K562 (cell line): ENCODE data around the gene SNX9. TPM values are rescaled to one million over a fixed set of nuclear protein-coding genes. Genes with fewer than 3 reads are reported as not detected.

Source experiments
- CTBP1 ChIP-seq: fragments of 450-650 bp; IDR thresholded peaks from 2 replicates; pipeline ENCODE4 v1.6.1; 2016; ENCODE audit warnings: borderline replicate concordance
- EP400 ChIP-seq: fragments of 450-650 bp; IDR thresholded peaks from 2 replicates; pipeline ENCODE4 v1.6.1; 2017; ENCODE audit warnings: antibody characterized with exemption, mild to moderate bottlenecking, moderate library complexity
- EWSR1 ChIP-seq: fragments of 450-650 bp; IDR thresholded peaks from 2 replicates; pipeline ENCODE4 v1.6.1; 2018; ENCODE audit warnings: borderline replicate concordance, mild to moderate bottlenecking, low read depth, moderate library complexity; ENCODE audit not compliant: partially characterized antibody
- FOXP1 ChIP-seq: sonication (generic); formaldehyde crosslinking; IDR thresholded peaks from 2 replicates; pipeline ENCODE4 v1.8.0; 2022; ENCODE audit warnings: mild to moderate bottlenecking, missing genetic modification reagents
- GABPA ChIP-seq: fragments of 200-800 bp; sonication (Bioruptor generic); conservative IDR thresholded peaks from 2 replicates; pipeline ENCODE4 v1.6.1; 2016; ENCODE audit warnings: low read depth, missing genetic modification characterization, missing compliant biosample characterization
- L3MBTL2 ChIP-seq: fragments of 450-650 bp; IDR thresholded peaks from 2 replicates; pipeline ENCODE4 v1.6.1; 2016; ENCODE audit warnings: mild to moderate bottlenecking, moderate library complexity
- MEF2A ChIP-seq: IDR thresholded peaks from 2 replicates; pipeline ENCODE4 v1.6.1; 2011; ENCODE audit warnings: low read depth, mild to moderate bottlenecking, low read length, moderate library complexity; ENCODE audit not compliant: control insufficient read depth
- NFIC ChIP-seq: fragments of 450-650 bp; IDR thresholded peaks from 2 replicates; pipeline ENCODE4 v1.6.1; 2017; ENCODE audit warnings: mild to moderate bottlenecking, inconsistent platforms
- NONO ChIP-seq, 2 experiments: fragments of 200-400 bp in 1 of 2; fragments of 450-650 bp in 1 of 2; formaldehyde crosslinking in 1 of 2; IDR thresholded peaks; 2 replicates each; pipeline ENCODE4 v1.6.1; 2017; ENCODE audit warnings: low read depth in 2 of 2, mild to moderate bottlenecking in 2 of 2, moderate library complexity in 2 of 2, low read length in 1 of 2
- RAD51 ChIP-seq: fragments of 450-650 bp; IDR thresholded peaks from 2 replicates; pipeline ENCODE4 v1.7.1; 2016; ENCODE audit warnings: low read depth, mild to moderate bottlenecking, borderline replicate concordance
- TAF15 ChIP-seq: fragments of 200-400 bp; formaldehyde crosslinking; IDR thresholded peaks from 2 replicates; pipeline ENCODE4 v1.6.1; 2017; ENCODE audit warnings: mild to moderate bottlenecking, low read depth, low read length, moderate library complexity
- TFAM ChIP-seq: fragments of 250-450 bp; sonication (Bioruptor Pico); conservative IDR thresholded peaks from 2 replicates; pipeline ENCODE4 v1.5.0; 2021; ENCODE audit warnings: mild to moderate bottlenecking, moderate library complexity
- XRCC5 ChIP-seq: fragments of 200-400 bp; formaldehyde crosslinking; IDR thresholded peaks from 2 replicates; pipeline ENCODE4 v1.6.1; 2017; ENCODE audit warnings: low read depth, mild to moderate bottlenecking, low read length
- ZNF3 ChIP-seq: fragments of 250-450 bp; sonication (Bioruptor Pico); IDR thresholded peaks from 2 replicates; pipeline ENCODE4 v1.5.0; 2021; ENCODE audit warnings: mild to moderate bottlenecking, moderate library complexity
- ZNF586 ChIP-seq: fragments of 450-650 bp; formaldehyde crosslinking; conservative IDR thresholded peaks from 2 replicates; pipeline ENCODE4 v1.4.0; 2020; ENCODE audit warnings: mild to moderate bottlenecking, moderate library complexity
- ZNF778 ChIP-seq: fragments of 450-650 bp; formaldehyde crosslinking; IDR thresholded peaks from 2 replicates; pipeline ENCODE4 v1.4.0; 2020; ENCODE audit warnings: mild to moderate bottlenecking, moderate library complexity
- ZNF780A ChIP-seq: fragments of 250-450 bp; sonication (Bioruptor Pico); IDR thresholded peaks from 2 replicates; pipeline ENCODE4 v1.5.0; 2021; ENCODE audit warnings: mild to moderate bottlenecking
- polyA plus RNA-seq, 8 experiments: library from polyadenylated mRNA; depleted of rRNA in 4 of 8; stranded (reverse) in 5 of 8; unstranded in 3 of 8; fragments of >200 nt; fragmentation: Nextera tagmentation in 2 of 8; fragmentation: Illumina TruSeq in 1 of 8; extraction: Ambion mirVana in 2 of 8; extraction: Trizol in 1 of 8; gene quantifications; 2 replicates each; pipeline versions ENCODE4 v1.2.1 to v1.2.3, GENCODE V29; 2011 to 2014; ENCODE audit warnings: inconsistent platforms in 1 of 8, missing spikeins in 1 of 8
- total RNA-seq, 7 experiments: library from RNA; depleted of rRNA in 6 of 7; stranded (reverse); fragments of >200 nt in 6 of 7; fragmentation: Illumina TruSeq in 2 of 7; extraction: Trizol in 2 of 7; gene quantifications; 2 replicates each; pipeline versions ENCODE4 v1.2.1 to v1.2.3, GENCODE V29; 2011 to 2021; ENCODE audit warnings: low replicate concordance in 1 of 7
- TF ChIP-seq, protein P1 (sequence below): fragments of 250-450 bp; sonication (Bioruptor Pico); IDR thresholded peaks from 2 replicates; pipeline ENCODE4 v1.8.0; 2022; ENCODE audit warnings: inconsistent platforms
- TF ChIP-seq, protein P2 (sequence below): fragments of 250-450 bp; sonication (Bioruptor Pico); IDR thresholded peaks from 2 replicates; pipeline ENCODE4 v1.4.0; 2020
- TF ChIP-seq, protein P3 (sequence below): fragments of 450-650 bp; IDR thresholded peaks from 2 replicates; pipeline ENCODE4 v1.6.1; 2016; ENCODE audit warnings: low read depth, mild to moderate bottlenecking, moderate library complexity

Gene SNX9
- total and polyA plus RNA-seq, 9 of the 15 experiments (the other 6 are each of a cell fraction or from before 2014, with no cell fraction given), result 6.0 to 81.7 (median 57.1) TPM

DNA sequence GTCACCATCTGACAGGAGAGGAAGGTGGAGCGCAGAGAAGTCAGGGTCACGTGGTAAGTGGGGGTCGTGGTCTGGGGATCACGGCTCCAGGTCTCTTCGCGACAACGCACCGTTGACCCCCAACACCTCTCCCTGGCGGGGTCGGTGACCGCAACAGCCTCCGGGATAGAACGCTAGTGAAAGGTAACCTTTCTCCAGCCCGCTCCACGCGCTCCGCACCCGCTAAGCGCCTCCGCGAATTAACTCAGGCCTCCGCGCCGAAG, 158.0 kb downstream of the SNX9 start (continued):
- TF ChIP-seq EWSR1, result no peak
- TF ChIP-seq MEF2A, result no peak
- TF ChIP-seq ZNF3, result no peak
- TF ChIP-seq EP400, result peak; percentile 78
- TF ChIP-seq, protein P1, sequence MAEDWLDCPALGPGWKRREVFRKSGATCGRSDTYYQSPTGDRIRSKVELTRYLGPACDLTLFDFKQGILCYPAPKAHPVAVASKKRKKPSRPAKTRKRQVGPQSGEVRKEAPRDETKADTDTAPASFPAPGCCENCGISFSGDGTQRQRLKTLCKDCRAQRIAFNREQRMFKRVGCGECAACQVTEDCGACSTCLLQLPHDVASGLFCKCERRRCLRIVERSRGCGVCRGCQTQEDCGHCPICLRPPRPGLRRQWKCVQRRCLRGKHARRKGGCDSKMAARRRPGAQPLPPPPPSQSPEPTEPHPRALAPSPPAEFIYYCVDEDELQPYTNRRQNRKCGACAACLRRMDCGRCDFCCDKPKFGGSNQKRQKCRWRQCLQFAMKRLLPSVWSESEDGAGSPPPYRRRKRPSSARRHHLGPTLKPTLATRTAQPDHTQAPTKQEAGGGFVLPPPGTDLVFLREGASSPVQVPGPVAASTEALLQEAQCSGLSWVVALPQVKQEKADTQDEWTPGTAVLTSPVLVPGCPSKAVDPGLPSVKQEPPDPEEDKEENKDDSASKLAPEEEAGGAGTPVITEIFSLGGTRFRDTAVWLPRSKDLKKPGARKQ (CRISPR knock-in tag), result no peak
- TF ChIP-seq ZNF780A (CRISPR knock-in tag), result no peak
- TF ChIP-seq, protein P2, sequence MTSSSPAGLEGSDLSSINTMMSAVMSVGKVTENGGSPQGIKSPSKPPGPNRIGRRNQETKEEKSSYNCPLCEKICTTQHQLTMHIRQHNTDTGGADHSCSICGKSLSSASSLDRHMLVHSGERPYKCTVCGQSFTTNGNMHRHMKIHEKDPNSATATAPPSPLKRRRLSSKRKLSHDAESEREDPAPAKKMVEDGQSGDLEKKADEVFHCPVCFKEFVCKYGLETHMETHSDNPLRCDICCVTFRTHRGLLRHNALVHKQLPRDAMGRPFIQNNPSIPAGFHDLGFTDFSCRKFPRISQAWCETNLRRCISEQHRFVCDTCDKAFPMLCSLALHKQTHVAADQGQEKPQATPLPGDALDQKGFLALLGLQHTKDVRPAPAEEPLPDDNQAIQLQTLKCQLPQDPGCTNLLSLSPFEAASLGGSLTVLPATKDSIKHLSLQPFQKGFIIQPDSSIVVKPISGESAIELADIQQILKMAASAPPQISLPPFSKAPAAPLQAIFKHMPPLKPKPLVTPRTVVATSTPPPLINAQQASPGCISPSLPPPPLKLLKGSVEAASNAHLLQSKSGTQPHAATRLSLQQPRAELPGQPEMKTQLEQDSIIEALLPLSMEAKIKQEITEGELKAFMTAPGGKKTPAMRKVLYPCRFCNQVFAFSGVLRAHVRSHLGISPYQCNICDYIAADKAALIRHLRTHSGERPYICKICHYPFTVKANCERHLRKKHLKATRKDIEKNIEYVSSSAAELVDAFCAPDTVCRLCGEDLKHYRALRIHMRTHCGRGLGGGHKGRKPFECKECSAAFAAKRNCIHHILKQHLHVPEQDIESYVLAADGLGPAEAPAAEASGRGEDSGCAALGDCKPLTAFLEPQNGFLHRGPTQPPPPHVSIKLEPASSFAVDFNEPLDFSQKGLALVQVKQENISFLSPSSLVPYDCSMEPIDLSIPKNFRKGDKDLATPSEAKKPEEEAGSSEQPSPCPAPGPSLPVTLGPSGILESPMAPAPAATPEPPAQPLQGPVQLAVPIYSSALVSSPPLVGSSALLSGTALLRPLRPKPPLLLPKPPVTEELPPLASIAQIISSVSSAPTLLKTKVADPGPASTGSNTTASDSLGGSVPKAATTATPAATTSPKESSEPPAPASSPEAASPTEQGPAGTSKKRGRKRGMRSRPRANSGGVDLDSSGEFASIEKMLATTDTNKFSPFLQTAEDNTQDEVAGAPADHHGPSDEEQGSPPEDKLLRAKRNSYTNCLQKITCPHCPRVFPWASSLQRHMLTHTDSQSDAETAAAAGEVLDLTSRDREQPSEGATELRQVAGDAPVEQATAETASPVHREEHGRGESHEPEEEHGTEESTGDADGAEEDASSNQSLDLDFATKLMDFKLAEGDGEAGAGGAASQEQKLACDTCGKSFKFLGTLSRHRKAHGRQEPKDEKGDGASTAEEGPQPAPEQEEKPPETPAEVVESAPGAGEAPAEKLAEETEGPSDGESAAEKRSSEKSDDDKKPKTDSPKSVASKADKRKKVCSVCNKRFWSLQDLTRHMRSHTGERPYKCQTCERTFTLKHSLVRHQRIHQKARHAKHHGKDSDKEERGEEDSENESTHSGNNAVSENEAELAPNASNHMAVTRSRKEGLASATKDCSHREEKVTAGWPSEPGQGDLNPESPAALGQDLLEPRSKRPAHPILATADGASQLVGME (CRISPR knock-in tag), result no peak
- TF ChIP-seq TAF15, result no peak
- TF ChIP-seq ZNF778, result no peak
- TF ChIP-seq, protein P3, sequence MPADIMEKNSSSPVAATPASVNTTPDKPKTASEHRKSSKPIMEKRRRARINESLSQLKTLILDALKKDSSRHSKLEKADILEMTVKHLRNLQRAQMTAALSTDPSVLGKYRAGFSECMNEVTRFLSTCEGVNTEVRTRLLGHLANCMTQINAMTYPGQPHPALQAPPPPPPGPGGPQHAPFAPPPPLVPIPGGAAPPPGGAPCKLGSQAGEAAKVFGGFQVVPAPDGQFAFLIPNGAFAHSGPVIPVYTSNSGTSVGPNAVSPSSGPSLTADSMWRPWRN, result no peak
- no peak for TF ChIP-seq NFIC
- TF ChIP-seq XRCC5, result no peak
- TF ChIP-seq TFAM (CRISPR knock-in tag), result no peak
- peak; percentile 80; the same call in 1 of the 2 replicates for TF ChIP-seq FOXP1
- TF ChIP-seq ZNF586 (CRISPR knock-in tag), result no peak
- peak; percentile 90 for TF ChIP-seq RAD51
- peak; percentile 50; the same call in 1 of the 2 replicates for TF ChIP-seq L3MBTL2
- no peak for TF ChIP-seq GABPA (tag)
- TF ChIP-seq NONO (IDR thresholded peaks at IDR 0.05; ENCODE audit: low read depth in 2 of 2, low read length in 1 of 2), result no peak
- TF ChIP-seq CTBP1, result no peak
